ENCODE results near the gene ANKRD31.

- TF ChIP-seq CTCF (IDR thresholded peaks at IDR 0.05) (no peak), ZFX (IDR thresholded peaks at IDR 0.05; ENCODE audit: borderline replicate concordance) (no peak)
These were observed 6.8 kb upstream of the ANKRD31 start for GRCh38 chr5:75243510-75243909.
